Neural cell (in vitro differentiated cells): ENCODE data around the gene DENND2A. TPM values are rescaled to one million over a fixed set of nuclear protein-coding genes. Genes with fewer than 3 reads are reported as not detected.

Source experiments
- H2AFZ ChIP-seq: fragments of 200-600, 300-800 bp; sonication (generic), shearing (Covaris generic); 2 replicates; pipeline ENCODE4 v1.6.0; 2014; ENCODE audit warnings: low read depth, mild to moderate bottlenecking, antibody characterized with exemption, low read length, moderate library complexity
- H3F3A ChIP-seq: fragments of 200-600 bp; shearing (Covaris generic); 2 replicates; pipeline ENCODE4 v1.6.1; 2016; ENCODE audit warnings: mild to moderate bottlenecking, moderate library complexity, mixed read lengths, antibody characterized with exemption, low read length; ENCODE audit not compliant: insufficient read depth, poor library complexity, severe bottlenecking
- H3K27ac ChIP-seq: fragments of 200-600, 300-800 bp; sonication (generic), shearing (Covaris generic); 2 replicates; pipeline ENCODE4 v1.5.1; 2014; ENCODE audit warnings: mild to moderate bottlenecking, low read length, moderate library complexity
- H3K27me3 ChIP-seq: fragments of 300-800, 200-600 bp; sonication (generic), shearing (Covaris generic); 2 replicates; pipeline ENCODE4 v1.6.0; 2014; ENCODE audit warnings: mild to moderate bottlenecking, low read depth, low read length, moderate library complexity; ENCODE audit not compliant: insufficient read depth
- H3K36me3 ChIP-seq: fragments of 300-800, 200-600 bp; sonication (generic), shearing (Covaris generic); 2 replicates; pipeline ENCODE4 v1.5.1; 2014; ENCODE audit warnings: mild to moderate bottlenecking, antibody characterized with exemption, low read length, moderate library complexity; ENCODE audit not compliant: insufficient read depth
- H3K4me2 ChIP-seq: fragments of 300-800, 200-600 bp; sonication (generic), shearing (Covaris generic); 2 replicates; pipeline ENCODE4 v1.6.0; 2014; ENCODE audit warnings: mild to moderate bottlenecking, low read length
- H3K4me3 ChIP-seq: fragments of 300-800, 200-600 bp; sonication (generic), shearing (Covaris generic); 2 replicates; pipeline ENCODE4 v1.5.1; 2014; ENCODE audit warnings: mild to moderate bottlenecking, low read length, moderate library complexity
- H3K79me2 ChIP-seq: fragments of 200-600 bp; shearing (Covaris generic); replicated peaks from 2 replicates; pipeline ENCODE4 v1.6.0; 2014; ENCODE audit warnings: mild to moderate bottlenecking, low read length, moderate library complexity; ENCODE audit not compliant: insufficient read depth
- H3K9ac ChIP-seq: fragments of 300-800, 200-600 bp; sonication (generic), shearing (Covaris generic); 2 replicates; pipeline ENCODE4 v1.6.1; 2016; ENCODE audit warnings: mild to moderate bottlenecking, low read length, mixed read lengths
- H3K9me2 ChIP-seq: fragments of 200-600 bp; shearing (Covaris generic); 2 replicates; pipeline ENCODE4 v1.6.1; 2016; ENCODE audit warnings: mild to moderate bottlenecking, low read length, mixed read lengths; ENCODE audit not compliant: insufficient read depth
- H3K9me3 ChIP-seq: fragments of 200-600, 300-800 bp; sonication (generic), shearing (Covaris generic); 2 replicates; pipeline ENCODE4 v1.6.1; 2016; ENCODE audit warnings: mild to moderate bottlenecking, mixed run types, low read length, moderate library complexity, mixed read lengths
- H4K20me1 ChIP-seq: fragments of 200-600 bp; shearing (Covaris generic); 2 replicates; pipeline ENCODE4 v1.6.1; 2016; ENCODE audit warnings: mild to moderate bottlenecking, mixed run types; ENCODE audit not compliant: insufficient read depth
- EP300 ChIP-seq: fragments of 450-650 bp; conservative IDR thresholded peaks from 2 replicates; pipeline ENCODE4 v1.6.1; 2014; ENCODE audit warnings: antibody characterized with exemption, mild to moderate bottlenecking, moderate library complexity; ENCODE audit not compliant: poor library complexity, severe bottlenecking
- EZH2 ChIP-seq: fragments of 200-600, 300-800 bp; shearing (Covaris generic), sonication (generic); IDR thresholded peaks from 2 replicates; pipeline ENCODE4 v1.6.1; 2014; ENCODE audit warnings: antibody characterized with exemption, low read length, borderline replicate concordance, mild to moderate bottlenecking; ENCODE audit not compliant: insufficient read depth, poor library complexity, severe bottlenecking
- MXI1 ChIP-seq: fragments of 450-650 bp; conservative IDR thresholded peaks from 2 replicates; pipeline ENCODE4 v1.6.1; 2014; ENCODE audit warnings: antibody characterized with exemption, mild to moderate bottlenecking; ENCODE audit not compliant: poor library complexity, severe bottlenecking
- POLR2AphosphoS5 ChIP-seq: IDR thresholded peaks from 2 replicates; pipeline ENCODE4 v1.6.1; 2012
- RAD21 ChIP-seq: fragments of 450-650 bp; conservative IDR thresholded peaks from 2 replicates; pipeline ENCODE4 v1.6.1; 2014; ENCODE audit warnings: antibody characterized with exemption, mild to moderate bottlenecking, moderate library complexity
- SMC3 ChIP-seq: fragments of 450-650 bp; conservative IDR thresholded peaks from 2 replicates; pipeline ENCODE4 v1.6.1; 2014; ENCODE audit warnings: antibody characterized with exemption, mild to moderate bottlenecking, moderate library complexity; ENCODE audit not compliant: poor library complexity
- TAF1 ChIP-seq: IDR thresholded peaks from 2 replicates; pipeline ENCODE4 v1.6.1; 2012; ENCODE audit warnings: low read depth
- polyA plus RNA-seq: library from polyadenylated mRNA; depleted of rRNA; stranded (reverse); fragments of >200 nt; gene quantifications from 2 replicates; pipeline ENCODE4 v1.2.3, GENCODE V29; 2014
- TF ChIP-seq, protein P1 (sequence below): fragments of 450-650 bp; IDR thresholded peaks from 2 replicates; pipeline ENCODE4 v1.5.1; 2014; ENCODE audit warnings: antibody characterized with exemption, mild to moderate bottlenecking, moderate library complexity; ENCODE audit not compliant: poor library complexity, severe bottlenecking
- TF ChIP-seq, protein P2 (sequence below): IDR thresholded peaks from 2 replicates; pipeline ENCODE4 v1.6.1; 2012; ENCODE audit warnings: borderline replicate concordance

Gene DENND2A
- polyA plus RNA-seq, 1 donor from 2014 or later = 21.7 TPM

DNA sequence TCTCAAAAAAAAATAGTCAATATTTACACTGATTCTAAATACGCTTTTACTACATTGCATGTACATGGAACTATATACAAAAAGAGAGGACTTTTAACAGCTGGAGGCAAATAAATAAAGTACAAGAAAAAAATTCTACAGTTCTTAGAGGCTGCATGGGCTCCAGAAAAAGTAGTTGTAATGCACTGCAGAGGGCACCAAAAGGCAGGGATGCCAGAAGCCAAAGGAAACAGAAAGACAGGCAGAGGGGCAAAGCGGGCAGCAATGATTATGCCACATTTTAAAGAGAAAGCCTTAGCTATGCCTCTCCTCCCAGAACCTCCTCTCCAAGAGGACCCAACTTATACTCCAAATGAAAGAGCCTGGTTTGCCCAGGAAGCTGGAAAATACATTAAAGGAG lies 20.5 kb upstream of the DENND2A start:
- H3K9me3 ChIP-seq = no peaks in the 10 kb centered on the region
- no peaks in the 10 kb centered on the region for H4K20me1 ChIP-seq
- H2AFZ ChIP-seq = no peak overlapping the region
- H3F3A ChIP-seq = no peaks in the 10 kb centered on the region
- H3K9me2 ChIP-seq = no peaks in the 10 kb centered on the region
- TF ChIP-seq RAD21 = no peak
- TF ChIP-seq MXI1 = no peak
- no peak for TF ChIP-seq TAF1
- no peaks in the 10 kb centered on the region for H3K36me3 ChIP-seq
- H3K27me3 ChIP-seq = no peaks in the 10 kb centered on the region
- H3K9ac ChIP-seq = no peak overlapping the region
- H3K27ac ChIP-seq = no peak overlapping the region
- H3K79me2 ChIP-seq = no peaks in the 10 kb centered on the region
- no peak overlapping the region for H3K4me3 ChIP-seq
- no peak overlapping the region for H3K4me2 ChIP-seq

DNA sequence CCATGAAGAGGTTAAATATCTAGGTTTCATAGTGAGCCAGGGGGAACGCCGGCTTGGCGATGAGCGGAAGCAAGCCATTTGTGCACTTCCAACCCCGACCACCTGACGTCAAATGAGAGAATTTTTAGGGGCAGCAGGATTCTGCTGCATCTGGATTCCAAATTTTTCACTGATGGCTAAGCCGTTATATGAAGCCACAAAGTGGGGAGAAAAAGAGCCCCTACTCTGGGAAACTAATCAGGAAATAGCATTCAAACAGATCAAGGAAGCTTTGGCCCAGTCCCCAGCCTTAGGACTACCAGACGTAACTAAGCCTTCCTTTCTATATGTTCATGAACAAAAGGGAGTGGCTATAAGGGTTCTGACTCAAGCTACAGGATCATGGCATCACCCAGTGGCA lies 19.2 kb upstream of the DENND2A start:
- H3K79me2 ChIP-seq = no peaks in the 10 kb centered on the region
- H2AFZ ChIP-seq = no peak overlapping the region
- H3K4me2 ChIP-seq = no peak overlapping the region

DNA sequence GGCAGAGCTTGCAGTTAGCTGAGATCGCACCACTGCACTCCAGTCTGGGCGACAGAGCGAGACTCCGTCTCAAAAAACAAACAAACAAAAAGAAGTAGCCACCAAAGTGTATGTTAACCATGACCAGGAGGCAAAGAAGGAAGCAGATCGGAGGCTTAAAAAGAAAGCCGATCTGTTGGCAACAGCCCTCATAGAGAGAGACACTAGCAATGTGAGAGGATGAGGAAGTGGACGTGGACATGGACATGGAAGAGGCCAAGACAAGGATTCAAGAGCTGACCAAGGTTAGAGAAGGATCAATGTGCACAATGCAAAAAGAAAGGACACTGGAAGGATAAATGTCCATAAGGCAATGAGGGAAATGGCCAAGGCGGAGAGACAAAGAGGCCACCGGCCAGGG lies 17.3 kb upstream of the DENND2A start:
- Histone ChIP-seq H3K79me2 (no peaks in the 10 kb centered on the region), H3K4me2 (no peak overlapping the region), H2AFZ (no peak overlapping the region), H3F3A (no peaks in the 10 kb centered on the region), H3K27me3 (no peaks in the 10 kb centered on the region), H3K9me3 (no peaks in the 10 kb centered on the region), H3K4me3 (no peak overlapping the region), H3K27ac (no peak overlapping the region), H3K9me2 (no peaks in the 10 kb centered on the region), H4K20me1 (no peaks in the 10 kb centered on the region), H3K9ac (no peak overlapping the region), H3K36me3 (no peaks in the 10 kb centered on the region)
- TF ChIP-seq, protein P1, sequence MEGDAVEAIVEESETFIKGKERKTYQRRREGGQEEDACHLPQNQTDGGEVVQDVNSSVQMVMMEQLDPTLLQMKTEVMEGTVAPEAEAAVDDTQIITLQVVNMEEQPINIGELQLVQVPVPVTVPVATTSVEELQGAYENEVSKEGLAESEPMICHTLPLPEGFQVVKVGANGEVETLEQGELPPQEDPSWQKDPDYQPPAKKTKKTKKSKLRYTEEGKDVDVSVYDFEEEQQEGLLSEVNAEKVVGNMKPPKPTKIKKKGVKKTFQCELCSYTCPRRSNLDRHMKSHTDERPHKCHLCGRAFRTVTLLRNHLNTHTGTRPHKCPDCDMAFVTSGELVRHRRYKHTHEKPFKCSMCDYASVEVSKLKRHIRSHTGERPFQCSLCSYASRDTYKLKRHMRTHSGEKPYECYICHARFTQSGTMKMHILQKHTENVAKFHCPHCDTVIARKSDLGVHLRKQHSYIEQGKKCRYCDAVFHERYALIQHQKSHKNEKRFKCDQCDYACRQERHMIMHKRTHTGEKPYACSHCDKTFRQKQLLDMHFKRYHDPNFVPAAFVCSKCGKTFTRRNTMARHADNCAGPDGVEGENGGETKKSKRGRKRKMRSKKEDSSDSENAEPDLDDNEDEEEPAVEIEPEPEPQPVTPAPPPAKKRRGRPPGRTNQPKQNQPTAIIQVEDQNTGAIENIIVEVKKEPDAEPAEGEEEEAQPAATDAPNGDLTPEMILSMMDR = no peak
- no peak for TF ChIP-seq RAD21
- no peak for TF ChIP-seq EP300
- no peak for TF ChIP-seq TAF1
- no peak for TF ChIP-seq EZH2
- no peak for TF ChIP-seq SMC3
- TF ChIP-seq, protein P2, sequence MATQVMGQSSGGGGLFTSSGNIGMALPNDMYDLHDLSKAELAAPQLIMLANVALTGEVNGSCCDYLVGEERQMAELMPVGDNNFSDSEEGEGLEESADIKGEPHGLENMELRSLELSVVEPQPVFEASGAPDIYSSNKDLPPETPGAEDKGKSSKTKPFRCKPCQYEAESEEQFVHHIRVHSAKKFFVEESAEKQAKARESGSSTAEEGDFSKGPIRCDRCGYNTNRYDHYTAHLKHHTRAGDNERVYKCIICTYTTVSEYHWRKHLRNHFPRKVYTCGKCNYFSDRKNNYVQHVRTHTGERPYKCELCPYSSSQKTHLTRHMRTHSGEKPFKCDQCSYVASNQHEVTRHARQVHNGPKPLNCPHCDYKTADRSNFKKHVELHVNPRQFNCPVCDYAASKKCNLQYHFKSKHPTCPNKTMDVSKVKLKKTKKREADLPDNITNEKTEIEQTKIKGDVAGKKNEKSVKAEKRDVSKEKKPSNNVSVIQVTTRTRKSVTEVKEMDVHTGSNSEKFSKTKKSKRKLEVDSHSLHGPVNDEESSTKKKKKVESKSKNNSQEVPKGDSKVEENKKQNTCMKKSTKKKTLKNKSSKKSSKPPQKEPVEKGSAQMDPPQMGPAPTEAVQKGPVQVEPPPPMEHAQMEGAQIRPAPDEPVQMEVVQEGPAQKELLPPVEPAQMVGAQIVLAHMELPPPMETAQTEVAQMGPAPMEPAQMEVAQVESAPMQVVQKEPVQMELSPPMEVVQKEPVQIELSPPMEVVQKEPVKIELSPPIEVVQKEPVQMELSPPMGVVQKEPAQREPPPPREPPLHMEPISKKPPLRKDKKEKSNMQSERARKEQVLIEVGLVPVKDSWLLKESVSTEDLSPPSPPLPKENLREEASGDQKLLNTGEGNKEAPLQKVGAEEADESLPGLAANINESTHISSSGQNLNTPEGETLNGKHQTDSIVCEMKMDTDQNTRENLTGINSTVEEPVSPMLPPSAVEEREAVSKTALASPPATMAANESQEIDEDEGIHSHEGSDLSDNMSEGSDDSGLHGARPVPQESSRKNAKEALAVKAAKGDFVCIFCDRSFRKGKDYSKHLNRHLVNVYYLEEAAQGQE = no peak
- no peak for TF ChIP-seq MXI1
- TF ChIP-seq POLR2AphosphoS5 = no peak

More for the DNA sequence above, 19.2 kb upstream of the DENND2A start:
- no peak overlapping the region for H3K4me3 ChIP-seq
- no peak overlapping the region for H3K27ac ChIP-seq
- H3K9me3 ChIP-seq = no peaks in the 10 kb centered on the region
- no peaks in the 10 kb centered on the region for H4K20me1 ChIP-seq
- TF ChIP-seq SMC3 (no peak), POLR2AphosphoS5 (no peak), EP300 (no peak), EZH2 (no peak)
- TF ChIP-seq, protein P1 = no peak
- no peak overlapping the region for H3K9ac ChIP-seq
- no peaks in the 10 kb centered on the region for H3K9me2 ChIP-seq
- H3K36me3 ChIP-seq = no peaks in the 10 kb centered on the region
- H3K27me3 ChIP-seq = no peaks in the 10 kb centered on the region
- H3F3A ChIP-seq = no peaks in the 10 kb centered on the region
